HG03280 (cell line): Measurements from ENCODE around the gene STK17A.

ENCODE experiments used
- ATAC-seq: cut with Tn5 transposase; IDR thresholded peaks from one replicate; pipeline ENCODE4 v1.9.1; 2021; ENCODE audit warnings: mild to moderate bottlenecking, moderate library complexity; ENCODE audit not compliant: unreplicated experiment

The STK17A gene

GRCh38 chr7:43630482-43630881 is 47.6 kb downstream of the STK17A start:
- no peak for ATAC-seq

- no peak for ATAC-seq
These were observed 48.7 kb downstream of the STK17A start for GRCh38 chr7:43631559-43631958.

- no peak for ATAC-seq
These were observed 49.8 kb downstream of the STK17A start for GRCh38 chr7:43632746-43633145.

- ATAC-seq = no peak
These were observed 51.5 kb downstream of the STK17A start for GRCh38 chr7:43634384-43634783.

- ATAC-seq = no peak
These were observed 53.2 kb downstream of the STK17A start for GRCh38 chr7:43636093-43636492.

GRCh38 chr7:43637114-43637806 is 54.4 kb downstream of the STK17A start:
- no peak for ATAC-seq

- no peak for ATAC-seq
These were observed 57.1 kb downstream of the STK17A start for GRCh38 chr7:43639858-43640491.

- ATAC-seq = no peak
These were observed 57.8 kb downstream of the STK17A start for GRCh38 chr7:43640679-43641078.

GRCh38 chr7:43642897-43643630 is 60.2 kb downstream of the STK17A start:
- ATAC-seq = no peak

- ATAC-seq = no peak
These were observed 60.9 kb downstream of the STK17A start for GRCh38 chr7:43643846-43644245.

- no peak for ATAC-seq
These were observed 62.9 kb downstream of the STK17A start for GRCh38 chr7:43645699-43646226.

- ATAC-seq = no peak
These were observed 63.9 kb downstream of the STK17A start for GRCh38 chr7:43646603-43647338.

GRCh38 chr7:43647339-43647672 is 64.4 kb downstream of the STK17A start:
- no peak for ATAC-seq

GRCh38 chr7:43647673-43648472 is 65.0 kb downstream of the STK17A start:
- ATAC-seq = no peak

- ATAC-seq = peak; percentile 61
These were observed 65.8 kb downstream of the STK17A start for GRCh38 chr7:43648473-43649406.

GRCh38 chr7:43649755-43650274 is 66.9 kb downstream of the STK17A start:
- peak; percentile 70 for ATAC-seq

- no peak for ATAC-seq
These were observed 67.6 kb downstream of the STK17A start for GRCh38 chr7:43650457-43651052.

GRCh38 chr7:43652364-43652763 is 69.5 kb downstream of the STK17A start:
- no peak for ATAC-seq

GRCh38 chr7:43653466-43653865 is 70.6 kb downstream of the STK17A start:
- ATAC-seq = no peak
